AG04450 (cell line): ENCODE data around the gene SNED1. TPM values are rescaled to one million over a fixed set of nuclear protein-coding genes. Genes with fewer than 3 reads are reported as not detected.

Experiments used
- CTCF ChIA-PET: fragments of 300-600, 350-600 bp; formaldehyde crosslinking; extraction: SDS; loops from one replicate; lab custom pipeline; 2022; ENCODE audit warnings: antibody characterized with exemption, inconsistent platforms; lab: Charles Lee
- POLR2A ChIA-PET: fragments of 350-600 bp; formaldehyde crosslinking; extraction: SDS; loops from one replicate; lab custom pipeline; 2021; ENCODE audit warnings: antibody characterized with exemption, inconsistent platforms; lab: Yijun Ruan, JAX
- DNase-seq: peaks from one replicate; pipeline ENCODE4 v3.0.0-alpha.2; 2011; ENCODE audit warnings: low read depth, low spot score
- H3K27ac ChIP-seq: one replicate; pipeline ENCODE4 v1.5.1; 2012; ENCODE audit warnings: low read depth, low read length, control low read depth
- H3K27me3 ChIP-seq: one replicate; pipeline ENCODE4 v1.6.0; 2012; ENCODE audit warnings: low read length; ENCODE audit not compliant: control insufficient read depth, insufficient read depth
- H3K4me3 ChIP-seq: 2 replicates; pipeline ENCODE4 v1.5.1; 2011; ENCODE audit warnings: mild to moderate bottlenecking, low read depth, low read length, control low read depth
- H3K9me3 ChIP-seq: 2 replicates; pipeline ENCODE4 v1.5.1; 2012; ENCODE audit warnings: low read length; ENCODE audit not compliant: control insufficient read depth, insufficient read depth
- polyA plus RNA-seq: library from polyadenylated mRNA; depleted of rRNA; stranded (reverse); fragments of >200 nt; gene quantifications from 2 replicates; pipeline ENCODE4 v1.2.3, GENCODE V29; 2011
- TF ChIP-seq, protein P1 (sequence below): IDR thresholded peaks from 2 replicates; pipeline ENCODE4 v1.5.1; 2011; ENCODE audit warnings: low read depth, low read length, control low read depth, inconsistent platforms

The SNED1 gene
- polyA plus RNA-seq, 1 experiment, result 1.6 TPM

DNA sequence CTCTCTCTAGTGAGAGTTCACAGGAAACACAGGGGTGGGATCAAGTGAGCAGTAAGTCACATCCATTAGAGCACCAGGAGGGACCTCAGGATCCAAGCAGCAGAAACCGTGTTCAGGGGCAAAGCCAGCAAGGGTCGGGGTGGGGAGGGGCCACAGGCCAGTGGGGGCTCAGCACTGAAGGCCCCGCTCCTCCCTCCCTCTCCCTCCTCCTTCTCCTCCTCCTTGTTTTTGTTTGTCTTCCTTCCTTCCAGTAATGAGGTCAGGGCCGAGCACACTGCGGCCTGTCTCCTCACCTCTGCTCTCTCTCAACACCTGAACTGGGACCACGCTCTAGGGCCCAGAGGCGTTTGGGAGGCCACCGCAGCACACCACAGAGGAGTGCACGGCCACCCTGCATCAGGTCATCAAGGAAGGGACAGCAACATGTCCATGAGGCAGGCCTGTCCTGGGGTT lies 82.8 kb downstream of the SNED1 start:
- ChIA-PET CTCF (no interaction called here), POLR2A (no interaction called here)
- no peak overlapping the region for H3K4me3 ChIP-seq
- TF ChIP-seq, protein P1, sequence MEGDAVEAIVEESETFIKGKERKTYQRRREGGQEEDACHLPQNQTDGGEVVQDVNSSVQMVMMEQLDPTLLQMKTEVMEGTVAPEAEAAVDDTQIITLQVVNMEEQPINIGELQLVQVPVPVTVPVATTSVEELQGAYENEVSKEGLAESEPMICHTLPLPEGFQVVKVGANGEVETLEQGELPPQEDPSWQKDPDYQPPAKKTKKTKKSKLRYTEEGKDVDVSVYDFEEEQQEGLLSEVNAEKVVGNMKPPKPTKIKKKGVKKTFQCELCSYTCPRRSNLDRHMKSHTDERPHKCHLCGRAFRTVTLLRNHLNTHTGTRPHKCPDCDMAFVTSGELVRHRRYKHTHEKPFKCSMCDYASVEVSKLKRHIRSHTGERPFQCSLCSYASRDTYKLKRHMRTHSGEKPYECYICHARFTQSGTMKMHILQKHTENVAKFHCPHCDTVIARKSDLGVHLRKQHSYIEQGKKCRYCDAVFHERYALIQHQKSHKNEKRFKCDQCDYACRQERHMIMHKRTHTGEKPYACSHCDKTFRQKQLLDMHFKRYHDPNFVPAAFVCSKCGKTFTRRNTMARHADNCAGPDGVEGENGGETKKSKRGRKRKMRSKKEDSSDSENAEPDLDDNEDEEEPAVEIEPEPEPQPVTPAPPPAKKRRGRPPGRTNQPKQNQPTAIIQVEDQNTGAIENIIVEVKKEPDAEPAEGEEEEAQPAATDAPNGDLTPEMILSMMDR, result no peak
- no peaks in the 10 kb centered on the region for H3K27me3 ChIP-seq
- no peaks in the 10 kb centered on the region; the same call in 1 of the 2 replicates for H3K9me3 ChIP-seq
- no peak for DNase-seq
- H3K27ac ChIP-seq, result no peak overlapping the region

DNA sequence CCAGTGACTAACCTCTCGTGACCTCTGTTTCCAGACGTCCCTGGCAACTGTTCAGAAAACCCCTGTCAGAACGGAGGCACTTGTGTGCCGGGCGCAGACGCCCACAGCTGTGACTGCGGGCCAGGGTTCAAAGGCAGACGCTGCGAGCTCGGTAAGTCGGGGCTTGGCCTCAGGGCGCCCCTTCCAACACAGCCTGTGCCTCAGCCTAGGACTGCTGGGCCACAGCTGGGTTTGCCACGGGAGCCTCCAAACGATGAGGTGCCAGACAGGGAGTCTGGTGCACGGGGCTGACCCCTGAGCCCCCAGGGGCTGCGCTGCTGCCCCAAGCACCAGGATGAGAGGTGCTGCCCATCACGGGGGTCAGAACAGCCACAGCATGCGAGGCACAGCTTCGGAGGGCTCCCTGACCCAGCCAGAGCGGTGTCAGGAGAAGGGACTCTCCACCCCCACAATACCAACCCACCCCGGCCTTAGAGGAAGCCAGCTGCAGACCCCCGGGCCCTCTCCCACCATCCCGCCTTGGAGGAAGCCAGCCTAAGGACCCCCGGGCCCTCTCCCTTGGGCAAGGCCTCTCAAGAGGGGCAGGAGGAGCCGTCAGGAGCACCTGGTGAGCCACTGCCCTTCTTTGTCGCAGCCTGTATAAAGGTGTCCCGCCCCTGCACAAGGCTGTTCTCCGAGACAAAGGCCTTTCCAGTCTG lies 83.4 kb downstream of the SNED1 start:
- ChIA-PET POLR2A (no interaction called here), CTCF (no interaction called here)
- Histone ChIP-seq H3K27me3 (no peaks in the 10 kb centered on the region), H3K27ac (no peak overlapping the region), H3K4me3 (no peak overlapping the region), H3K9me3 (no peaks in the 10 kb centered on the region; the same call in 1 of the 2 replicates)
- no peak for DNase-seq
- TF ChIP-seq, protein P1, result no peak

GRCh38 chr2:241082341-241083090 lies 84.1 kb downstream of the SNED1 start:
- TF ChIP-seq, protein P1, result no peak
- no peaks in the 10 kb centered on the region for H3K27me3 ChIP-seq
- H3K27ac ChIP-seq, result no peak overlapping the region
- no peaks in the 10 kb centered on the region; the same call in 1 of the 2 replicates for H3K9me3 ChIP-seq
- CTCF ChIA-PET, result no interaction called here
- POLR2A ChIA-PET, result no interaction called here
- no peak overlapping the region for H3K4me3 ChIP-seq
- no peak for DNase-seq

DNA sequence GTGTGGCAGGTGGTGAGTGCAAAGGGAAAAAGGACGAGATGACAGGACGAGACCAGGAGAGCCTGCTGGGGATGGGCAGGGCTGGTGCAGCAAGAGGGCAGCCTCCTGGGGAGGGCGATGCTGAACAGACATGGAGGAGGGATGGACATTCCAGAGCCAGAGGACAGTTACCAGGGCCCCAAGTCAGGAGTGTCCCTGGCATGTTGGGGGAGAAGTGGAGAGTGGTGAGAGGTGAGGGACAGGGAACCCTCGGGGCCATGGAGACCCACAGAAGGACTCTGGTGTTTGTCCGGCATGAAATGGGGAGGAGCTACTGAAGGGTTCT lies 84.6 kb downstream of the SNED1 start:
- H3K9me3 ChIP-seq, result no peaks in the 10 kb centered on the region; the same call in 1 of the 2 replicates
- no peak for DNase-seq
- CTCF ChIA-PET, result no interaction called here
- POLR2A ChIA-PET, result no interaction called here
- H3K27me3 ChIP-seq, result no peaks in the 10 kb centered on the region
- H3K4me3 ChIP-seq, result no peak overlapping the region
- TF ChIP-seq, protein P1, result no peak
- no peak overlapping the region for H3K27ac ChIP-seq
